GM18505 (cell line): ENCODE results near the gene ALDH1A2.
"Not testable (repeated sequence)": the region's sequence is repeated elsewhere in the genome, so short reads cannot be mapped to it uniquely, and the experiment has no call there.

Source experiments
- ATAC-seq: cut with Tn5 transposase; IDR thresholded peaks from one replicate; pipeline ENCODE4 v1.9.1; 2021; ENCODE audit not compliant: unreplicated experiment
- POLR2A ChIP-seq: IDR thresholded peaks from 4 replicates; pipeline ENCODE4 v1.6.1; 2011; ENCODE audit warnings: borderline replicate concordance; ENCODE audit not compliant: insufficient read depth, insufficient read length; ENCODE audit errors: extremely low read depth

The ALDH1A2 gene

GRCh38 chr15:58081891-58082290 is 16.4 kb upstream of the ALDH1A2 start:
- TF ChIP-seq POLR2A, result no peak
- ATAC-seq, result no peak

- no peak for TF ChIP-seq POLR2A
- no peak for ATAC-seq
Observed at GRCh38 chr15:58081456-58081855, 15.9 kb upstream of the ALDH1A2 start.

GRCh38 chr15:58080959-58081358 is 15.4 kb upstream of the ALDH1A2 start:
- ATAC-seq, result not testable (repeated sequence)

- no peak for TF ChIP-seq POLR2A
- ATAC-seq, result no peak
Observed at GRCh38 chr15:58080398-58080797, 14.9 kb upstream of the ALDH1A2 start.

GRCh38 chr15:58078591-58078990 is 13.1 kb upstream of the ALDH1A2 start:
- no peak for ATAC-seq
- TF ChIP-seq POLR2A, result no peak

GRCh38 chr15:58077427-58077826 is 11.9 kb upstream of the ALDH1A2 start:
- no peak for TF ChIP-seq POLR2A
- ATAC-seq, result no peak

GRCh38 chr15:58074452-58074851 is 8.9 kb upstream of the ALDH1A2 start:
- no peak for ATAC-seq
- no peak for TF ChIP-seq POLR2A

- TF ChIP-seq POLR2A, result no peak
- ATAC-seq, result no peak
Observed at GRCh38 chr15:58070801-58071418, 5.4 kb upstream of the ALDH1A2 start.

GRCh38 chr15:58069008-58069407 is 3.5 kb upstream of the ALDH1A2 start:
- ATAC-seq, result no peak
- no peak for TF ChIP-seq POLR2A

GRCh38 chr15:58066042-58066867 is 744 bp upstream of the ALDH1A2 start:
- TF ChIP-seq POLR2A, result no peak
- ATAC-seq, result no peak

- no peak for ATAC-seq
- no peak for TF ChIP-seq POLR2A
Observed at GRCh38 chr15:58064980-58065444, 499 bp downstream of the ALDH1A2 start.

GRCh38 chr15:58064082-58064979 is 1.2 kb downstream of the ALDH1A2 start:
- ATAC-seq, result no peak
- no peak for TF ChIP-seq POLR2A

- ATAC-seq, result no peak
- no peak for TF ChIP-seq POLR2A
Observed at GRCh38 chr15:58063614-58064013, 1.9 kb downstream of the ALDH1A2 start.
